Fibroblast of villous mesenchyme (primary cell): ENCODE data around the gene HOXD11. TPM values are rescaled to one million over a fixed set of nuclear protein-coding genes. Genes with fewer than 3 reads are reported as not detected.

ENCODE experiments used
- DNase-seq: peaks from one replicate; pipeline ENCODE4 v3.0.0-alpha.2; 2010; ENCODE audit warnings: low read depth
- H3K4me3 ChIP-seq: 2 replicates; pipeline ENCODE4 v1.5.1; 2011; ENCODE audit warnings: low read depth, mild to moderate bottlenecking, low read length
- total RNA-seq: library from RNA; depleted of rRNA; stranded (reverse); fragments of >200 nt; gene quantifications from 2 replicates; pipeline ENCODE4 v1.2.3, GENCODE V29; 2012
- TF ChIP-seq, protein P1 (sequence below): IDR thresholded peaks from 2 replicates; pipeline ENCODE4 v1.5.1; 2012; ENCODE audit warnings: low read depth, mild to moderate bottlenecking, low read length; ENCODE audit not compliant: insufficient read depth

The HOXD11 gene
- total RNA-seq, 1 donor = 42.3 TPM

DNA sequence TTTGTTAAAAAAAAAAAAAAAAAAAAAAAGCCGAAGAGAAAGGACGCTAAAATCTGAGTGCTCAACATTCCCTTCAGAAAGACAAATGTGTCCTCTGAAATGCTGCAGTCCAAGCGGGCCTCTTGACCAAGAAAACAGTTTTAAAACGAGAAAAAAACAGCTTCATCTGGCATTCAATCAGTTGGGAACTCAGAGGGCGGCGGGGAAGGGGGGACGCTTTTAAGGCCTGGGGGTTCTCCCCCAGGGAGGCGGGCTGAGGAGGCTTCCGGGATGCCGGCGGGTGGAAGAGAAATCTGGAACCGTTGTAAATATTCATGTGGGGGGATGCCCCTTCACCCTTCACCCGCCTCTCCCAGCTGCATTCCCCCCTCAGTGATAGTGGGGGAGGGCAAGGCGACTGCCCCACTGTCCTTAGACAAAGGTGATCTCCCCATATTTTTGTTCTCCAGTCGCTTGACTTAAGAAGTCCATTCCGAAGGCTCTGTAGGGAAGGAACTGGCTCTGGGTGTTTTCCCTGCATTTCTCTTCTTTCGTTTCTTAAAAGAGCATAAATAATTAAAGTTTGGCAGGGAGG, 3.3 kb upstream of the HOXD11 start:
- DNase-seq = no peak
- H3K4me3 ChIP-seq = peak overlapping the region; percentile 63
- TF ChIP-seq, protein P1, sequence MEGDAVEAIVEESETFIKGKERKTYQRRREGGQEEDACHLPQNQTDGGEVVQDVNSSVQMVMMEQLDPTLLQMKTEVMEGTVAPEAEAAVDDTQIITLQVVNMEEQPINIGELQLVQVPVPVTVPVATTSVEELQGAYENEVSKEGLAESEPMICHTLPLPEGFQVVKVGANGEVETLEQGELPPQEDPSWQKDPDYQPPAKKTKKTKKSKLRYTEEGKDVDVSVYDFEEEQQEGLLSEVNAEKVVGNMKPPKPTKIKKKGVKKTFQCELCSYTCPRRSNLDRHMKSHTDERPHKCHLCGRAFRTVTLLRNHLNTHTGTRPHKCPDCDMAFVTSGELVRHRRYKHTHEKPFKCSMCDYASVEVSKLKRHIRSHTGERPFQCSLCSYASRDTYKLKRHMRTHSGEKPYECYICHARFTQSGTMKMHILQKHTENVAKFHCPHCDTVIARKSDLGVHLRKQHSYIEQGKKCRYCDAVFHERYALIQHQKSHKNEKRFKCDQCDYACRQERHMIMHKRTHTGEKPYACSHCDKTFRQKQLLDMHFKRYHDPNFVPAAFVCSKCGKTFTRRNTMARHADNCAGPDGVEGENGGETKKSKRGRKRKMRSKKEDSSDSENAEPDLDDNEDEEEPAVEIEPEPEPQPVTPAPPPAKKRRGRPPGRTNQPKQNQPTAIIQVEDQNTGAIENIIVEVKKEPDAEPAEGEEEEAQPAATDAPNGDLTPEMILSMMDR = no peak

DNA sequence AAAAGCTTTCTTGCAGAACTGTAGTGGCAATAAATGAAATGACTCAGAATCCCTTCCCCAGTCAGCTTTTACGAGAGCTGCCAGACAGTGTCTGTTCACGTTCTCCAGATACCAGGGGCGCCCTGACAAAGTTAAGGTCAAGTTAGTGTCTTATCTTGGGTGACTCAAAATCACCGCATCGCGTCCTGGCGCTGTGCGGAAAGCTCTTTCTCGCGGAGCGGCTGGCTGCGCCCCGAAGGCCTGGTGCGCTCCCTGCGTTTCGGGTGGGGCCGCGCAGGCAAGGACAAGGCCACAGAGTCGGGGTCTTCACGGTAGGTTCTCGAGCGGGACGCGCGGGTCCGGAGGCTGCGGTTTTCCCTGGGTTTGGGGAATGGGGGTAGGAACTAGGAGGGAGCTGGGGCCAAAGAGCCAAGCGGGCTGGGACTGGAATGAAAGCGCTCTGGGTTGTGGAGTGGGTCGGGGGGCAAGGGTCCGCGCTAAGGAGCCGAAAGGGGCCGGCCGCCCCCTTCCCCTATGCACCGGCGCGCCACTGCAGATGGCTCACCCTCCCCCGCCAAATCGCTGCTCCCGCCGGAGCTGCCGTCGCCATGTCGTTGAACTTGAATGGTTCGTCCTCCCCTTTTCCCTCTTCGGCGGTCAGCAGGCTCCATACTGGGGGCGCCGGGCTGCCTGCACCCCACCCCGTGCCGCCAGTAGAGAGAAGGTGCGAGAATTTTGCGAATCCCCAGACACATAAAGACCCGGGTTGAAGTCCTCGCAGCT, 2.6 kb upstream of the HOXD11 start:
- DNase-seq = peak; percentile 90
- TF ChIP-seq, protein P1 = no peak
- peak overlapping the region; percentile 63 for H3K4me3 ChIP-seq

DNA sequence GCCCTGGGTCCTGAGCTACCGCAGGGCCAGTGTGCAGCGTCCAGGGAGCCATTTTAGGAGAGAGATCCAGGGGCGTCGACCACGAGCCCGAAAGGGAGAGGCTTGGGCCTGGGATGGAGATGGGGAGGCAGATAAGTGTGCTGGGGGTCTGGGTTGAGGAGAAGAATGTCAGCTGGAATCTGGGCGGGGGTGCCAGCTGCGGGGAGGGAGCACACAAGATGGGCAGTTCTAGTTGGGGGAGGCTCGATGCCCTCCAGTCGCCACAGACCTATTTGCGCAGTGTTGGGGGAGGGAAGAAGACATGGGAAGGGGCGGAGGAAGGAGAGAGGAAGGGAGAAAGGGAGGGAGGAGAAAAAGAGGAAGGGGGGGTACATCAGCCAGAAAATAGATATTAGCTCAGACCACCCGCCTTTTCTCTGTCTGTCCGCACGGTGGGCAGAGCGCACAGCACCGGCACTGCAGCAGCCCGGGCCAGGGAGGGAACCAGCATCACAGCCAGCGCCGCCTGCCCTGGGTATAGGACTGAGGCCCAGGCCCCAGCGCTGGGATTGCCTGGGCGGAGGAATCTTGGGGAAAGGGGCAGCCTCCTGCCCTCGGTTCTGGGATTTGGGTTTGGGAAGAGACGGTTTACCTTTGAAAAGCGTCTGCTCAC, 1.9 kb upstream of the HOXD11 start:
- TF ChIP-seq, protein P1 = no peak
- H3K4me3 ChIP-seq = peak overlapping the region; percentile 63
- peak; percentile 47 for DNase-seq

GRCh38 chr2:176105730-176106580, 1.1 kb upstream of the HOXD11 start:
- DNase-seq = peak; percentile 14
- H3K4me3 ChIP-seq = peak overlapping the region; percentile 63
- TF ChIP-seq, protein P1 = no peak

DNA sequence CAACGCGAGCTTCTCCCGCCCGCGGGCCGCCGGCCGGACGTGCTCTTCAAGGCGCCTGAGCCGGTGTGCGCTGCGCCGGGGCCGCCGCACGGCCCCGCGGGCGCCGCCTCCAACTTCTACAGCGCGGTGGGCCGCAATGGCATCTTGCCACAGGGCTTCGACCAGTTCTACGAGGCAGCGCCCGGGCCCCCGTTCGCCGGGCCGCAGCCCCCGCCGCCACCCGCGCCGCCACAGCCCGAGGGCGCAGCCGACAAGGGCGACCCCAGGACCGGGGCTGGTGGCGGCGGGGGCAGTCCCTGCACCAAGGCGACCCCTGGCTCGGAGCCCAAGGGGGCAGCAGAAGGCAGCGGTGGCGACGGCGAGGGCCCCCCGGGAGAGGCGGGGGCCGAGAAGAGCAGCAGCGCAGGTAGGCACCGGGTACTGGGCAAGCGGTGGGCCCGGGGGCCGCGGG, 676 bp downstream of the HOXD11 start:
- no peak for DNase-seq
- TF ChIP-seq, protein P1 = no peak
- H3K4me3 ChIP-seq = peak overlapping the region; percentile 62

GRCh38 chr2:176109192-176109901, 2.3 kb downstream of the HOXD11 start:
- peak overlapping the region; percentile 62 for H3K4me3 ChIP-seq
- TF ChIP-seq, protein P1 = no peak
- DNase-seq = no peak
